NCI-H146 treated with DMSO at 0.1 percent for 48 hours (cell line): ENCODE measurements around the gene CUEDC1.
"Not testable (repeated sequence)": the region's sequence is repeated elsewhere in the genome, so short reads cannot be mapped to it uniquely, and the experiment has no call there.

Experiments used
- DNase-seq: peaks from one replicate; lab custom pipeline; 2025; ENCODE audit not compliant: unreplicated experiment; lab: John Stamatoyannopoulos, UW

Gene CUEDC1

DNA sequence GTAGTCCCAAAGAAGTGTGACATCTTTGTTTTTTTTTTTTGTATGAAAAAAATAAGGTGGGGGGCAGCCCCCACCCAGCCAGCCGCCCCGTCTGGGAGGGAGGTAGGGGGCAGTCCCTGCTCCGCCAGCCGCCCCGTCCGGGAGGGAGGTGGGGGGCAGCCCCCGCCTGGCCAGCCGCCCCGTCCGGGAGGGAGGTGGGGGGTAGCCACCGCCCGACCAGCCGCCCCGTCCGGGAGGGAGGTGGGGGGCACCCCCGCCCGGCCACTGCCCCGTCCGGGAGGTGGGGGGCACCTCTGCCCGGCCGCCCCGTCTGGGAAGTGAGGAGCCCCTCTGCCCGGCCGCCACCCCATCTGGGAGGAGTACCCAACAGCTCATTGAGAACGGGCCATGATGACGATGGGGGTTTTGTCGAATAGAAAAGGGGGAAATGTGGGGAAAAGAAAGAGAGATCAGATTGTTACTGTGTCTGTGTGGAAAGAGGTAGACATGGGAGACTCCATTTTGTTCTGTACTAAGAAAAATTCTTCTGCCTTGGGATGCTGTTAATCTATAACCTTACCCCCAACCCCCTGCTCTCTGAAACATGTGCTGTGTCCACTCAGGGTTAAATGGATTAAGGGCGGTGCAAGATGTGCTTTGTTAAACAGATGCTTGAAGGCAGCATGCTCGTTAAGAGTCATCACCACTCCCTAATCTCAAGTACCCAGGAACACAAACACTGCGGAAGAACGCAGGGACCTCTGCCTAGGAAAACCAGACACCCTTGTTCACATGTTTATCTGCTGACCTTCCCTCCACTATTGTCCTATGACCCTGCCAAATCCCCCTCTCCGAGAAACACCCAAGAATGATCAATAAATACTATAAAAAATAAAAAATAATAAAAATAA is 108.9 kb downstream of the CUEDC1 start:
- not testable (repeated sequence) for DNase-seq

DNA sequence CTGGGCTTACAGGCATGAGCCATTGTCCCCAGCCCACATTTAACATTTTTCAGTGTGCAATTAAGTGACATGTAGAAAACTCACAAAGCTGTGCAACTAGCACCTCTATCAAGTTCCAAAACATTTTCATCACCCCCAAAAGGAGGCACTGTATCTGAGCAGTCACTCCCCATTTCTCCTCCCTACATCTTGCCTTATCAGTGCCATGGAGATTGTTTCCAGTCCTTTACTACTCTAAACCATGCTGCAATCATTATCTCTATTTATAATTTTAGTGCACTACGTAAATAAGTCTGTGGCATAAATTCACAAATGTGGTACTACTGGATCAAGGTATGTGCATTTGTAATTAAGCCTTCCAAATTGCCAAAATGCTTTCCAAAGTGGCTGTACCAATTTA is 112.9 kb downstream of the CUEDC1 start:
- no peak for DNase-seq

DNA sequence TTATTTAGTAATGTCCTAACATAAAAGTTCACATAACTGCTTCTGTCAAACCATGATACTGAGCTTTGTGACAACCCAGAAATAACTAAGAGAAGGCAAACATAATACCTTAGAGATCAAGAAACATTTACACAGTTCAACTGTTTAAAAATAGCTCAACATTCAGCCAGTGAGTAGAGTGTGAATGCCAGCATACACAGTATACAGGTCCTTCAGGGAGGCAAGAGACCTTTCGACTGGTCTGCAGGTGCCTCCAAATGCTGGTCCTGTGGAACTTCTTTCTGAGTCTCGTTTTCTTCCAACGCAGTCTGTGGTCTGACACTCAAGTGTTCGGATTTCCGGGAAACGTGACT is 115.7 kb downstream of the CUEDC1 start:
- DNase-seq, result no peak

DNA sequence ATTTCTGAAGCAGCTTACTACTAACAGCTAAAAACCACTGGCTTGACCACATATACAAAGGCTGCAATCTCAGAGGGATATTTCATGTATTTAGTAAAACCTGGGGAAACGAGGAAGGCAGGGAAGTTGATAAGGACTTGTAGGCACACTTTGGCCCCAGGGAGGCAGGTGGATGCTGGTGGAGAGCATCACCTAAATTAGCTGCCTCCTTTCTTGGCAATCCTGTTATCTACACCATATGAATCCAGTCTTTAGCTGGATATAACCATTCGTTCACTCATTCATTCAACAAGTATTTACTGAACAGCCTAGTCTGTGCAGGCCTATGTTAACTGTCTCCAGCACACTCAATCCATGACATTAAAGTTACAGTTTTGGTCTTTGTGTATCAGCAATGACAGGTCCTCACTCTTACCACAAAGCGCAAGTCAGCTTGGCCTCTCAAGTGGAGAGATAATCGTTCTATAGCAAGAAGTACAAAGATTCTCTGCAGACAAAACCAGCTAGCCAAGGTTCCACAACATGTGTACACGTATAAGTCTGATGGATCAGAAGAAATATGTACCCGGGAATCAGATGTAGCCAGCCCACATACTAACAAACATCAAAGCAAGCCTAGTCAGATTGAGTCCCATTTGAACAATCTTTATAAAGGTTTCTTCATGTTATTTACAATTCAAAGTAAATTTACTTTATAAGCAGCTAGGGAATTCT is 116.2 kb downstream of the CUEDC1 start:
- DNase-seq, result no peak

DNA sequence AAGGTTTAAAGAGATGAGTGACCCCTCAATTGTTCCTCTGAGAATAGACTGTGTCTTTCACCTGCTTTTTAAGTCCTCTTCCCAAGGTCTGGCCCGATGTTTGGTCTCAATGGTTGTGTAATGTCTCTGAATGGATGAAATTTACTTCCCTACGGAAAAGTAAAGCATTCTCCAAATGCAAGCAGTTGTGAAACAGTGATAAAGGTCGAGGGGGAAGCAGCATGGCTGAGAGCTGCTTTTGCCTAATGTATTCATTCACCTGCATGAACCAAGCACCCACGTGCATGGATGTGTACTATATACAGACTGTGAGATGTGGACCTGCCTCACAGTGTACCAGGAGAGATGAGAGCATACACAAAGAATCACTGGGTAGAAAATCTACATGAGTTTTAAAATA is 116.8 kb downstream of the CUEDC1 start:
- DNase-seq, result no peak

DNA sequence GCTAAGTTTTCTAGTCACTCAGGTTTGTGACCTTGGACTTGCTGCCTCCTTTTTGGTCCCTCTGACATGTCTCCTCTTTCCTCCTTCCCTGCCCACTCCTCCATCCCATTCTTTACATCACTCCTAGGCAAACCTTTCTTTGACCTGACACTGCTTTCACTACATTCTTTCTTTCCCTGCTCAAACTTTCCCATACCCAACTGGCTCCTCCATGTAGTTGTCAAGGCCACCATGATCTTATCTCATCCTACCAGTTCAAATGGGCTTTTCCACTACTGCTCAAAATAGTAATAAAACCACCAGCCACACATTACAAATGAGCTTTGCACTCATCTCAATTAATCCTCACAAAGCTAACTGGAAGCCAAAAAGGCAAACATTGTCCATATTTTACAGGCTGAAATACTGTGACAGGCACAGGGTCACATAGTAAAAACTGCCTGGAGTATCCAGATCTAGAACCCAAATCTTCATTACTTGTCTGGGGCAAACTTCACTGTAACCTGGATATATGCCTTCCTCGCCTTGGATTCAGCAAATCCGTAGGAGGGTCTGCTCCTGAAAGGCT is 119.8 kb downstream of the CUEDC1 start:
- DNase-seq, result no peak

DNA sequence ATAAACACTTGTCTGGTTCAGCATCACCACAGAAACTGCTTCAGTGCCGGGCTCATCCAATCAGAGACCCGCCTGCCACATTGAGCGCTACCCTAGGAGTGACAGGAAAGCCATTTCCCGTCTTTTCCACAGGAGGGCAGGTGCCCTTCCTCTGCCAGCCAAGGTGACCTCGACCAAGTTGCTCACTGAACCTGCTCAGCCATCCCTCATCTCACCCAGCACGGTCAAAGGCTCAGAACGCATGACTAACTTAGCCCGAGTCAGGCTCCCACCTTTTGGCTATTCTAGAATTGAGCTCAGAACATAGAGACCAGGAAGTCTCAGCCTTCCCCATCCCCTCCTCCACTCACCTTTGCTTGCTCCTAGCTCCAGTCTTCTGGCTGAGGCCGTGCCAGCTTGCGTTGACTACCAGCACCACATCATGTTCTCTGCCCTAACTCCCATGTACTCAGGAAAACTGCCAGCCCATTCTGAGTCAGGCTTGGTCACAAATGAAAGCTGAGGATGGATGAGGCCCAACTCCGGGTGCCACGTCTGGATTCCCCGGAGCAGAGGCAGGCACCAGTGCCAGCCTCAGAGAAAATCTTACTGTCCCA is 121.0 kb downstream of the CUEDC1 start:
- no peak for DNase-seq

DNA sequence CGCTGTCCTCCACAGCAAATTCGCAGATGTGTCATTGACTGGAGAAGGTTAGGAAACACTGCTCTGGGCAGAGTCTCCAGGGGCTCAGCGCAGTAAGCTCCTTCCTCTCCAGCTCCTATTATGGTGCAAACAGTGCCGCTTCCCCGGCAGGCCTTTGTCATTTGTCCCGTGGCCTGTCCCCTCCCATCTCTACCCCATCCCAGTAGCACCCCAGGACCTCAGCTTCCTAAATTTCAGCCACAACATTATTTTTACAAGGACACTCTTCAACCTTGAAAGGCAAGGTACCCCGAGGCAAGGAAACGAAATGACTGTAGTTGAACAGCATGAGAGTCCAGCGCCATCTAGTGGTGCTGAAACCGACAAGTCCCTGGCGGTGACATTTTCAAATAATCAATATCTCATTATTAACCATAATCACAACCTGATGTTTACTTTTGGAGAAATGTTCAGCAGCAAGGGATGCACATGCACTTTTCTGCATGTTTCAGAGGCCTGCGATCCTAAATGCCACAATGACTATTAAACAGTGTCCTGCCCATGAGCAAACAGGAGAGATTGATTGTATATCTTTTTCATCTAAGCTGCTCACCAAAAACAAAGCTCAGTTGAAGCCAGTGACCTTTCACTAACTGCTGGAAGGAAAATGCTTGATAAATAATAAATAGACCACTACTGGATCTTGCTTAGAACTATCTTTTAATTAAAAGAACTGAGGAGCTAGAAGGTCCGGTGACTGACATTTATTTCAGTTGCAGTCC is 121.9 kb downstream of the CUEDC1 start:
- DNase-seq, result peak; percentile 83

DNA sequence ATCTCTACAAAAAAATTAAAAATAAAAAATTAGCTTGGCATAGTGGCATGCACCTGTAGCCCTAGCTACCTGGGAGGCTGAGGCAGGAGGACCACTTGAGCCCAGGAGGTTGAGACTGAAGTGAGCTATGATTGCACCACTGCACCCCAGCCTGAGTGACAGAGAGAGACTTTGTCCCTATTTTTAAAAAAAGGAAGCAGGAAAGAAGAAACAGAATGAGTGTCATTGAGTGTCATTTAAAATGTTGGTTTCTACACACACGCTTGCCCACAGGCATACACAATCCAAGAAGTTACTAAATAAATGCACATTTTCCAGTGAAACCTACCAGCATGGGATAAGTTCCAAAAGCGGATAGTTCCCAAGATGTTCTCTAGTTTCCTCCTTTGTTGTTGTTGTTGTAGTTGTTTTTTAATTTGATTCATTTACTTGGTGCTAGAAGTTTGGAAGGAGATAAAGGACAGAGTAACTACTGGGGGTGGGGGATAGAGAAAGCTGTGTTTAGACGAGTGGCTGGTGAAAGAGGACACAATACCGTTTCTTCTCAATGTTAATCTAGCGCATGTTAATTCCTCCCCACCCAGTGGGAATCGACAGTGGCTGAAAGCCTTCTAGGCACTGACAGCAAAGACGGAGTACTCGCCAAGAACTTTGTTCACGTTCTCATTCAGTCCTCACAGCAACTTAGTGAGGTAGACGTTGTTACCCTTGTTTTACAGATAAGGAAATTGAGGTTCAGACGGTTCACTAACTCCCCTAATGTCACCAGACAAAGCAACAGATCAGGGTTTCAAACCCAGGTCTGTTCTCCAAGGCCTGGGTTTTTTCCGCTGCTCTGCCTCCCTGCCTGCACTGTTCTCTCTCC is 122.7 kb downstream of the CUEDC1 start:
- DNase-seq, result no peak

DNA sequence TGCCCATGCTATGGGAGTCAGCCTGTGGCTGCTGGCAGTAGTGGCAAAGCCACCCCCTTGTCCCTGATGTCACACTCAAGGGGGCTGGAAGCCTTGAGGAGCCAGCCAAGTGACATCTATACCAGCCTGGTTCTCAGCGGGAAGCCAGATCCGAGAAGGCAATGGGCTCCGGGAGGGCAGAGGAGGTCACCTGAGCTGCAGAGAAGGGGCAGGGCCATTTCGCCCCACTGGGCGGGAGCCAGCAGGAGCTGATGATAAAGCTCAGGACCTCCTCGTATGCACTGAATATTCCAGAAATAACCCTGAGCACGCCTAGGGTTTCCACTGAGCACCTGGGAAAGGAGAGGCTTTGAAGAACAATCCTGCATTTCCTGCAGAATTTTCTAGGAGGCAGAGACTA is 124.3 kb downstream of the CUEDC1 start:
- DNase-seq, result no peak

DNA sequence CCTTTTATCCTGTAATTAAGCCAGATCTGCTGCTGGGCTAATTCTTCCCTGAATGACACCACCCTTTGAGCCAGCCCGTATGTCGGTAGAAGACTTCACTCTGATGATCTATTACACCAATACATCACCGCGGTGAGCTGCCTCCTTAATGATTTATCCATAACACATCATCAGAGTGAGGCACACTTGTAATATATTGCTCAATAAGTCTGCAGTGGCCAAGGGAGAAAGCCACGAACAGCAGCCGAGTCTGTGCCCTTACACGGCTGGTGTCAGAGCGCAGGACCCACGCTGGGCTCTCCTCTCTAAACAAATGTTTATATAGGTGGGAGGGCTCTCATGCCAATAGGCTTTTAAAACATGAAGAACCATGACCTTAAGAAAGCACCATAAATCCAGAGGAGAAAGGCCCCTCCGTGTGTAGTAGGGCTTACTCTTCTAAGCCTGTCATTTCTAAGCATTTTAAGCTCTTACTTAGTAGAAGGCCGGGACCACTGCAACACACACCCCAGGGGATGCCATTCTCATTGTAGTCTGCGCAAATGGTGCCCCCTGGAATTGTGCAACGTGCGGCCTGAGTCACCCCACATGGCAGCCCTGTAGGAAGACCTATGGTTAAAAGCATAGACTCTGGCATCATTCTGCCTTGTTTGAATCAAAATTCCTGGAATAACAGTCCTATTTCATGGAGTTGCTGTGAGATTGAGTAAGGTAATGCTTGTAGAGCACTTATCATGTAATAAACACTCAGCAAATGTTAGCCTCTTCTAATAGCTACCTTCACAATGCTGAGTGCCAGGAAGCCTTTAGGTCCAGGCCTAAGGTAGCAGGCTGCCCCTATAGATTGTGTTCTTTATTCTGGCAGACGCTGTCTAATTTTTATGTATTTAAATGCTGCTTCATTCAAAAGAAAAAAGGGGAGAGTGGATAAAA is 131.5 kb downstream of the CUEDC1 start:
- peak; percentile 62 for DNase-seq

DNA sequence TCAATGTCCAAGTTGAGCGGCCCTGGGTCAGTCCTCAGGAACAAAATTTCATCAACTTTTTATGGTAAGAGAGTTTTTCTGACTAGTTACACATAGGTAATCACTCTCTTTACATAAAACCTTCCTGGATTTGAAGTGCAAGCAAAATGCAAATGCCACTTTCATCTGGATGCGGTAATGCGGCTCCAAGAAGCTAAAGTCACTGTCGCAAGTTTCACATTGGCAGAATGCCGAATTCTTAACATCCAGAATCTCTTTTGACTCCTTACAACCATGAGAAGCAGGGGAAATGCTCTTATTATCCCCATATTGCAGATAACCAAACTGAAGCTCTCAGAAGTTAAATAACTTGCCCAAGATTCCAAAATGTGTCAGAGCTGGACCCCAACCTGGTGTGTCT is 135.3 kb downstream of the CUEDC1 start:
- DNase-seq, result no peak

DNA sequence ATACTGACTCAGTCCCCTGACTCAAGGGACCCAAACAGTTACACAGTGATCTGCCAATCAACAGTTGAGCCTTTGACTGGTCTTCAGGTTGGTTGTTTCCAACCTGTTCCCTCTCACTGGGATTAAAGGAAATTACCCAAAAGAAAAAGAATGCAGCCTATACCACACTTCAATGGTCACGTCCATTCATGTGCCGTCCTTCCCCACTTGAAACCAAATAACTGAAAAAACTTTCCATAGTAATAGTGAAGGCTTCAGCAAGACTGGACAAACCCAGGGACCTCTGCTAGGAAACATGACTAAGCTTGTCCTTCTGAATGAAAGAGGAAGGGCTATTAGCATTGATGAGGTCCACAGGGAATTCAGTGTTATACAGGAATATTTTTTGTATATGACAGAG is 135.9 kb downstream of the CUEDC1 start:
- no peak for DNase-seq

DNA sequence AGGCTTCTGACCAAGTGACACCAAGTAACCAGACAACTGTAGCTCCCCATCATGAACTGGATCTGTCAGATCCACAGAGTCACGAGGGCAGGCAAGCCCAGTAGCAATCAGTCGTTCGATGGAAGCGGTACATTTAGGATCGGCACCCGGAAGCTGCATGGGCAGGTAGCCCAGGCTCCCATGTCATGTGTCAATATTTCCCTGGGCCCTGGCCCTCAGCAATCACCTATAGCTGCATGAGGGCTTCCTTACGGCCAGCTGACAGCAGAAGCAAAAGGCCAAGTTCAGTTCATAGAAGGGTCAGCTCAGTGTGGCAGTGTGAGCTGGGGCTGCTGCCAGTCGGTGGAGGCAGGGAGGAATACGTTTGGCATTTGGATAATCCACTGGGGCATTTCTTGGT is 137.1 kb downstream of the CUEDC1 start:
- DNase-seq, result no peak

DNA sequence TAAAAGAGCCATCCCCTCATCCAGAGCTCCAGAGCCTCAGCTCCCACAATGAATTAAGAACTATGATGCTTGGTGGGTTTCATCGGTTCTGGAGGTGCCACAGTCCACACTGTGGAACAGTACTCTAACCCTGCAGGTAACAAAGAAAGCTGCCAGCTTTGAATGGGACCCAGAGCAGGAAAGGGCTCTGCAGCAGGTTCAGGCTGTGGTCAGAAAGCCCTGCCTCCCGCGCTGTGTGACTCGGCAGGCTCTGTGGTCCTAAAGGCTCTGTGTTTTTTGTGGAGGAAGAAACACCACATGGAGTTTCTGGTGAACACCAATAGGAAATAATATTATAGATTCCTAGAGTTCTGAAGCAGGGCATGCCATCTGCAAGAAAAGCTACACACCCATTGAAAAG is 137.9 kb downstream of the CUEDC1 start:
- DNase-seq, result no peak

DNA sequence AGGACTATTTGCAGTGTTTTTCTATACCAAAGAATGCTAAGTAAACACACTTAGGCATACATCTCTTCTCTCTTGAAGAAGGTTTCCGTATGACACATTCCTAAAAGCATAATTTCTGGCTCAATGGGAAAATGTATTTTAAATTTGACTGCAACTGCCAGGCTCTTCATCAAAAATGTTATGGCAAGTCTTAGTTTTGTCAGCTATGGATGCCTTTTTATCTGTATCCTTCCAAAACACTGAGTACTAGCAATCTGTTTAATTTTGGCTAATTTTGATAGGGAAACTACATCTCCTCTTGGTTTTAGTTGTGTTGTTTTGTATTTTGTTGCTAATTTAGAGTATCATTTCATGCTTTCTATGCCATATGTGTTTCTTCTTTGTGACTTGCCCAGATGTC is 140.8 kb downstream of the CUEDC1 start:
- no peak for DNase-seq

DNA sequence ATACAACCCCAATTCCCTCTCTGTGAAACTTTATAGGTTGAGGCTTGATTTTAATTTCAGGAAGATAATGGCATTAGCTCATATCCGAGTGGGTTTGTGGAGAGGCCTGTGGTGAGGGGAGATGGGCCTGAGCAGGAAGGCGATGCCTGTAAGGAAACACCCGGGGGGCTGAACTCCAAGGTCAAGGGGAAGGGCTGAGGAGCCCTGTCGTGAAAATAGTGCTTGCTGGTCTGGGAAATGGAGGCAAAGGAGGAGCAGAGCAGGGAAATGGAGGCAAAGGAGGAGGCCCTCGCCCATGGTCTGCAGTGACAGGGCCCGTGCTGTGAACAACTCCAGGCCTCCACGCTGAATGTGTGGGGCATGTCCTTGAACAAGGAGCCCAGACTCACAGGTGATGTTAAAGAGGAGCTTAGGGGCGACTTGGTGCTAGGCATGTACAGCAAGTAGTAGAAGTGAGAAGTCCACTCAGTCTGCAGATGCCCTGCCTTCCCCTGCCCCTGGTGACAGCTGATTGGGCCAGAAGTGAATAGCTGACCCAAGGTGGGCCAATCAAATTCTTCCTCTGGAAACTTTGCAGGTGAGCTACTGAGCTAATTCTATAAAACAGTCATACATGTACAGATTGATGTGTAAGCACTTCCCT is 143.5 kb downstream of the CUEDC1 start:
- DNase-seq, result peak; percentile 77
